Activated CD4-positive, alpha-beta T cell treated with anti-CD3 and anti-CD28 coated beads for 36 hours (primary cell): ENCODE data around the gene SLC49A3. TPM values are rescaled to one million over a fixed set of nuclear protein-coding genes. Genes with fewer than 3 reads are reported as not detected.
"Not testable (repeated sequence)": the region's sequence is repeated elsewhere in the genome, so short reads cannot be mapped to it uniquely, and the experiment has no call there.

Experiments
- ATAC-seq: fragments of 200-7000 bp; cut with Tn5 transposase; one replicate; pipeline ENCODE4 v1.10.0; 2021; ENCODE audit warnings: mild to moderate bottlenecking, moderate library complexity
- CTCF ChIA-PET: fragments of 350-600 bp; sonication (Branson Sonifier 250); formaldehyde crosslinking; loops from one replicate; lab custom pipeline; 2021; ENCODE audit warnings: antibody characterized with exemption; lab: Charles Lee
- POLR2A ChIA-PET: fragments of 350-600 bp; sonication (Branson Sonifier 250); formaldehyde crosslinking; loops from one replicate; lab custom pipeline; 2021; ENCODE audit warnings: antibody characterized with exemption, inconsistent platforms; lab: Charles Lee
- DNase-seq: peaks from one replicate; pipeline ENCODE4 v3.0.0-alpha.2; 2020
- H3K27ac Mint-ChIP-seq: one replicate; pipeline ENCODE4 v1.8.0; 2021; ENCODE audit warnings: mixed read lengths
- H3K27me3 Mint-ChIP-seq: one replicate; pipeline ENCODE4 v1.8.0; 2021; ENCODE audit warnings: mixed read lengths
- H3K36me3 Mint-ChIP-seq: one replicate; pipeline ENCODE4 v1.8.0; 2021; ENCODE audit warnings: low read depth, mixed read lengths
- H3K4me1 Mint-ChIP-seq: one replicate; pipeline ENCODE4 v1.8.0; 2021; ENCODE audit warnings: mixed read lengths
- H3K4me3 Mint-ChIP-seq: one replicate; pipeline ENCODE4 v1.8.0; 2021; ENCODE audit warnings: mild to moderate bottlenecking, moderate library complexity, mixed read lengths
- H3K9me3 Mint-ChIP-seq: one replicate; pipeline ENCODE4 v1.8.0; 2021; ENCODE audit warnings: low read depth, mixed read lengths
- intact Hi-C, 2 experiments: fragments of 100-400 bp; cut with DNase I in 1 of 2; cut with micrococcal nuclease in 1 of 2; formaldehyde crosslinking; loops; one replicate each; pipeline versions ENCODE4 v1.14.2 to v1.15.1; 2022 to 2024; cut with DNase I, micrococcal nuclease
- total RNA-seq, 2 experiments: library from RNA; stranded (reverse); gene quantifications; one replicate each; pipeline ENCODE4 v1.2.3, GENCODE V29; 2021

The SLC49A3 gene
- under 1 TPM; 0.09 to 0.39 TPM for total RNA-seq

- H3K4me1 Mint-ChIP-seq, result no peaks in the 10 kb centered on the region
- CTCF ChIA-PET, result no interaction called here
- intact Hi-C loops, result no loop called here
- no peaks in the 10 kb centered on the region for H3K9me3 Mint-ChIP-seq
- POLR2A ChIA-PET, result no interaction called here
- ATAC-seq (no peak), DNase-seq (peak; percentile 7)
- peaks cover 13% of the 10 kb centered on the region for H3K27me3 Mint-ChIP-seq
- H3K27ac Mint-ChIP-seq, result no peak within 1 kb of the TSS
- no peaks in the 10 kb centered on the region for H3K36me3 Mint-ChIP-seq
- H3K4me3 Mint-ChIP-seq, result no peak within 1 kb of the TSS
Measured at GRCh38 chr4:688854-689681, at the start of gene SLC49A3. SLC49A3 (minus strand) TSS chr4:689151; CDS start chr4:689127, 24 bp downstream.

GRCh38 chr4:736561-736960 lies 47.6 kb upstream of the SLC49A3 start:
- POLR2A ChIA-PET, H3K4me1 Mint-ChIP-seq, intact Hi-C loops, H3K9me3 Mint-ChIP-seq, DNase-seq, H3K27ac Mint-ChIP-seq, H3K4me3 Mint-ChIP-seq, ATAC-seq, H3K27me3 Mint-ChIP-seq: not testable (repeated sequence)
- peaks cover 17% of the 10 kb centered on the region for H3K36me3 Mint-ChIP-seq
- CTCF ChIA-PET, result interaction anchor here (0.6 kb wide), 1 partner anchor 139 kb away, joined by 3 read pairs; no protein-coding TSS in a partner anchor

GRCh38 chr4:735583-735982 lies 46.6 kb upstream of the SLC49A3 start:
- ChIA-PET CTCF (no interaction called here), POLR2A (no interaction called here)
- intact Hi-C loops, result no loop called here
- peaks cover 20% of the 10 kb centered on the region for H3K36me3 Mint-ChIP-seq
- H3K9me3 Mint-ChIP-seq, result no peaks in the 10 kb centered on the region
- no peak for ATAC-seq
- H3K4me3 Mint-ChIP-seq, result no peak overlapping the region
- H3K4me1 Mint-ChIP-seq, result no peaks in the 10 kb centered on the region
- no peak overlapping the region for H3K27ac Mint-ChIP-seq
- no peak for DNase-seq
- H3K27me3 Mint-ChIP-seq, result no peaks in the 10 kb centered on the region

- intact Hi-C loops, result no loop called here
- H3K4me3 Mint-ChIP-seq, result no peak overlapping the region
- no peaks in the 10 kb centered on the region for H3K4me1 Mint-ChIP-seq
- H3K27ac Mint-ChIP-seq, result no peak overlapping the region
- no peak for DNase-seq
- POLR2A ChIA-PET, result no interaction called here
- ATAC-seq, result no peak
- H3K27me3 Mint-ChIP-seq, result no peaks in the 10 kb centered on the region
- H3K9me3 Mint-ChIP-seq, result no peaks in the 10 kb centered on the region
- CTCF ChIA-PET, result no interaction called here
- H3K36me3 Mint-ChIP-seq, result peaks cover 24% of the 10 kb centered on the region
Measured at GRCh38 chr4:734951-735350, 46.0 kb upstream of the SLC49A3 start.

GRCh38 chr4:734075-734474 lies 45.1 kb upstream of the SLC49A3 start:
- H3K36me3 Mint-ChIP-seq, result peaks cover 26% of the 10 kb centered on the region
- ChIA-PET POLR2A (no interaction called here), CTCF (interaction anchor here (0.6 kb wide), 1 partner anchor 593 kb away, joined by 3 read pairs; no protein-coding TSS in a partner anchor)
- DNase-seq (no peak), ATAC-seq (no peak)
- intact Hi-C loops, result no loop called here
- H3K27me3 Mint-ChIP-seq, result no peaks in the 10 kb centered on the region
- peaks cover 3% of the 10 kb centered on the region for H3K4me1 Mint-ChIP-seq
- H3K27ac Mint-ChIP-seq, result no peak overlapping the region
- H3K4me3 Mint-ChIP-seq, result no peak overlapping the region
- H3K9me3 Mint-ChIP-seq, result no peaks in the 10 kb centered on the region

- DNase-seq, result no peak
- H3K27me3 Mint-ChIP-seq, result no peaks in the 10 kb centered on the region
- CTCF ChIA-PET, result interaction anchor here (0.6 kb wide), 1 partner anchor 593 kb away, joined by 3 read pairs; no protein-coding TSS in a partner anchor
- no peak overlapping the region for H3K4me3 Mint-ChIP-seq
- no peak overlapping the region for H3K27ac Mint-ChIP-seq
- H3K9me3 Mint-ChIP-seq, result no peaks in the 10 kb centered on the region
- POLR2A ChIA-PET, result no interaction called here
- H3K36me3 Mint-ChIP-seq, result peaks cover 26% of the 10 kb centered on the region
- no peak for ATAC-seq
- peaks cover 3% of the 10 kb centered on the region for H3K4me1 Mint-ChIP-seq
- intact Hi-C loops, result no loop called here
Measured at GRCh38 chr4:733631-733980, 44.7 kb upstream of the SLC49A3 start.

- Mint-ChIP-seq H3K4me3 (no peak overlapping the region), H3K36me3 (peaks cover 26% of the 10 kb centered on the region), H3K9me3 (no peaks in the 10 kb centered on the region), H3K4me1 (peaks cover 3% of the 10 kb centered on the region), H3K27ac (no peak overlapping the region), H3K27me3 (no peaks in the 10 kb centered on the region)
- no peak for ATAC-seq
- ChIA-PET POLR2A (no interaction called here), CTCF (interaction anchor here (0.6 kb wide), 1 partner anchor 594 kb away, joined by 3 read pairs; no protein-coding TSS in a partner anchor)
- no peak for DNase-seq
- intact Hi-C loops, result no loop called here
Measured at GRCh38 chr4:732911-733630, 44.1 kb upstream of the SLC49A3 start.

GRCh38 chr4:732486-732885 lies 43.5 kb upstream of the SLC49A3 start:
- no peak overlapping the region for H3K27ac Mint-ChIP-seq
- intact Hi-C loops, result no loop called here
- DNase-seq, result no peak
- ATAC-seq, result no peak
- peaks cover 26% of the 10 kb centered on the region for H3K36me3 Mint-ChIP-seq
- no peaks in the 10 kb centered on the region for H3K27me3 Mint-ChIP-seq
- H3K4me3 Mint-ChIP-seq, result no peak overlapping the region
- ChIA-PET POLR2A (no interaction called here), CTCF (no interaction called here)
- H3K9me3 Mint-ChIP-seq, result no peaks in the 10 kb centered on the region
- H3K4me1 Mint-ChIP-seq, result peaks cover 5% of the 10 kb centered on the region

GRCh38 chr4:731954-732353 lies 43.0 kb upstream of the SLC49A3 start:
- H3K36me3 Mint-ChIP-seq, result peaks cover 26% of the 10 kb centered on the region
- ATAC-seq, CTCF ChIA-PET, POLR2A ChIA-PET, H3K27ac Mint-ChIP-seq, intact Hi-C loops, H3K9me3 Mint-ChIP-seq, H3K4me3 Mint-ChIP-seq, H3K27me3 Mint-ChIP-seq, H3K4me1 Mint-ChIP-seq, DNase-seq: not testable (repeated sequence)

GRCh38 chr4:730946-731904 lies 42.3 kb upstream of the SLC49A3 start:
- H3K27me3 Mint-ChIP-seq, ATAC-seq: not testable (repeated sequence)

GRCh38 chr4:730511-730910 lies 41.6 kb upstream of the SLC49A3 start:
- peaks cover 24% of the 10 kb centered on the region for H3K36me3 Mint-ChIP-seq
- POLR2A ChIA-PET, result no interaction called here
- DNase-seq, result no peak
- CTCF ChIA-PET, result no interaction called here
- no peak for ATAC-seq
- peaks cover 10% of the 10 kb centered on the region for H3K4me1 Mint-ChIP-seq
- no peaks in the 10 kb centered on the region for H3K9me3 Mint-ChIP-seq
- no peak overlapping the region for H3K4me3 Mint-ChIP-seq
- H3K27me3 Mint-ChIP-seq, result no peaks in the 10 kb centered on the region
- intact Hi-C loops, result no loop called here
- H3K27ac Mint-ChIP-seq, result no peak overlapping the region

More at GRCh38 chr4:730946-731904, 42.3 kb upstream of the SLC49A3 start:
- POLR2A ChIA-PET, CTCF ChIA-PET, intact Hi-C loops, H3K9me3 Mint-ChIP-seq, DNase-seq, H3K4me3 Mint-ChIP-seq, H3K27ac Mint-ChIP-seq, H3K4me1 Mint-ChIP-seq: not testable (repeated sequence)
- peaks cover 26% of the 10 kb centered on the region for H3K36me3 Mint-ChIP-seq
